ENCODE measurements around the gene FMNL3.

Gene FMNL3

GRCh38 chr12:49654715-49655114, 52.5 kb downstream of the FMNL3 start:
- in situ Hi-C loops (cut with HindIII; ENCODE audit: low sequenced_read_pairs): no loop called here
- H3K4me3 ChIP-seq (ENCODE audit: low read depth, low read length): no peak overlapping the region
- no peak for TF ChIP-seq CTCF (IDR thresholded peaks at IDR 0.05; ENCODE audit: low read depth, low read length, missing control alignments)
- no peak for DNase-seq (ENCODE audit: low read depth)

- DNase-seq (ENCODE audit: low read depth): no peak
- TF ChIP-seq CTCF (IDR thresholded peaks at IDR 0.05; ENCODE audit: low read depth, low read length, missing control alignments): no peak
- in situ Hi-C loops (cut with HindIII; ENCODE audit: low sequenced_read_pairs): no loop called here
- H3K4me3 ChIP-seq (ENCODE audit: low read depth, low read length): no peak overlapping the region
These were observed 54.2 kb downstream of the FMNL3 start for GRCh38 chr12:49652921-49653520.

GRCh38 chr12:49651855-49652254, 55.4 kb downstream of the FMNL3 start:
- DNase-seq (ENCODE audit: low read depth): no peak
- in situ Hi-C loops (cut with HindIII; ENCODE audit: low sequenced_read_pairs): no loop called here
- no peak for TF ChIP-seq CTCF (IDR thresholded peaks at IDR 0.05; ENCODE audit: low read depth, low read length, missing control alignments)
- no peak overlapping the region for H3K4me3 ChIP-seq (ENCODE audit: low read depth, low read length)

- in situ Hi-C loops (cut with HindIII; ENCODE audit: low sequenced_read_pairs): no loop called here
- no peak overlapping the region for H3K4me3 ChIP-seq (ENCODE audit: low read depth, low read length)
- no peak for DNase-seq (ENCODE audit: low read depth)
- no peak for TF ChIP-seq CTCF (IDR thresholded peaks at IDR 0.05; ENCODE audit: low read depth, low read length, missing control alignments)
These were observed 57.3 kb downstream of the FMNL3 start for GRCh38 chr12:49649892-49650291.

- H3K4me3 ChIP-seq (ENCODE audit: low read depth, low read length): no peak overlapping the region
- TF ChIP-seq CTCF (IDR thresholded peaks at IDR 0.05; ENCODE audit: low read depth, low read length, missing control alignments): no peak
- in situ Hi-C loops (cut with HindIII; ENCODE audit: low sequenced_read_pairs): no loop called here
- no peak for DNase-seq (ENCODE audit: low read depth)
These were observed 57.8 kb downstream of the FMNL3 start for GRCh38 chr12:49649445-49649844.

GRCh38 chr12:49648712-49649003, 58.5 kb downstream of the FMNL3 start:
- in situ Hi-C loops (cut with HindIII; ENCODE audit: low sequenced_read_pairs): no loop called here
- no peak for TF ChIP-seq CTCF (IDR thresholded peaks at IDR 0.05; ENCODE audit: low read depth, low read length, missing control alignments)
- H3K4me3 ChIP-seq (ENCODE audit: low read depth, low read length): no peak overlapping the region

More at GRCh38 chr12:49648712-49649003, 58.5 kb downstream of the FMNL3 start:
- no peak for DNase-seq (ENCODE audit: low read depth)

Data from astrocyte of the cerebellum (primary cell).